ENCODE data around the gene TPRKB. TPM values are rescaled to one million over a fixed set of nuclear protein-coding genes. Genes with fewer than 3 reads are reported as not detected.
A peak's percentile ranks its signal among the peaks of the same experiment; 100 is the strongest.
"Not testable (repeated sequence)": the region's sequence is repeated elsewhere in the genome, so short reads cannot be mapped to it uniquely, and the experiment has no call there.

The TPRKB gene
- total RNA-seq, 1 donor from 2014 or later: 19.2 TPM

DNA sequence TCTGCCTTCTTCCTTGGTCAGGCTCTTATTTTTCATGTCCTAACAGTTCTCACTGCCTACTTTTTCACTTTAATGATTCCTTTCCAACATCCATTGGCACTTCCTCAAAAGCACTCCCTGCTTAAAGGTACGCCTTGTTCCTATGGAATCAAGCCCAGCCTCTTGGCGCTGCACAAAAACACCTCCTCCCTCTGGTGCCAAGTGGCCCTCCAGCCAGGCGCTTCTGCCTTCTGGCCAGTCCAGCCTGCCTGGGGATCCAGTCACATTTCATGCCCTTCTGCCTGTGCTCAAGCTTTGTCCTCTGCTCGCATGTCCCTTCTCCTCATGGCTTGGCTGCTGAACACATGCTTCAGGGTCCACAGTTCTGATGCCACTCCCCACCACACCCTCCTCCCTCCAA is 6.3 kb downstream of the TPRKB start:
- Histone ChIP-seq H3K4me3 (no peak overlapping the region), H3K4me1 (peaks cover 1% of the 10 kb centered on the region), H3K9me3 (no peaks in the 10 kb centered on the region), H3K27me3 (no peaks in the 10 kb centered on the region), H3K36me3 (peaks cover 67% of the 10 kb centered on the region), H3K27ac (no peak overlapping the region)
- no peak for ATAC-seq
- intact Hi-C loops (cut with DNase I): no loop called here
- DNase-seq: no peak
- TF ChIP-seq, protein P1, sequence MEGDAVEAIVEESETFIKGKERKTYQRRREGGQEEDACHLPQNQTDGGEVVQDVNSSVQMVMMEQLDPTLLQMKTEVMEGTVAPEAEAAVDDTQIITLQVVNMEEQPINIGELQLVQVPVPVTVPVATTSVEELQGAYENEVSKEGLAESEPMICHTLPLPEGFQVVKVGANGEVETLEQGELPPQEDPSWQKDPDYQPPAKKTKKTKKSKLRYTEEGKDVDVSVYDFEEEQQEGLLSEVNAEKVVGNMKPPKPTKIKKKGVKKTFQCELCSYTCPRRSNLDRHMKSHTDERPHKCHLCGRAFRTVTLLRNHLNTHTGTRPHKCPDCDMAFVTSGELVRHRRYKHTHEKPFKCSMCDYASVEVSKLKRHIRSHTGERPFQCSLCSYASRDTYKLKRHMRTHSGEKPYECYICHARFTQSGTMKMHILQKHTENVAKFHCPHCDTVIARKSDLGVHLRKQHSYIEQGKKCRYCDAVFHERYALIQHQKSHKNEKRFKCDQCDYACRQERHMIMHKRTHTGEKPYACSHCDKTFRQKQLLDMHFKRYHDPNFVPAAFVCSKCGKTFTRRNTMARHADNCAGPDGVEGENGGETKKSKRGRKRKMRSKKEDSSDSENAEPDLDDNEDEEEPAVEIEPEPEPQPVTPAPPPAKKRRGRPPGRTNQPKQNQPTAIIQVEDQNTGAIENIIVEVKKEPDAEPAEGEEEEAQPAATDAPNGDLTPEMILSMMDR (IDR thresholded peaks at IDR 0.05): no peak

DNA sequence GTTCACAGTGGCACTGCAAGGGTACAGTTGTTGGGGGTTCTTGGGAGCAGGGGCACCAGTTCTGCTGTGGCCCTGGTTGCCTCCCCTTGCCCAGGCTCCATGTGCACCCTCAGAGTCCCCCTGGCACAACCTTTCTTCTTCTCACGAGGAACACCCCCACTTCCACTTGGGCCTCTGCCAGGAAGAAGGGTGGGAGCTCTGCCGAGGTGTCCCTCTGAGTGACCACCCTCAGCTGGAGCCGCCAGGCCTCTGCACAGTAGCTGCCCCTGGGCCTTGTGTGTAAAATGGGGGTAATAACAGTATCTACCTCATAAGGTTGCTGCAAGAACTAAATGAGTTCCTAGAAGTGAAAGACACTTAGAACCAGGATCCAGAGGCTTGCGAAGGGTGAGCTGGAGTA is 8.4 kb downstream of the TPRKB start:
- no peak overlapping the region for H3K27ac ChIP-seq
- DNase-seq (no peak), ATAC-seq (no peak)
- H3K9me3 ChIP-seq: no peaks in the 10 kb centered on the region
- no peaks in the 10 kb centered on the region for H3K4me1 ChIP-seq
- intact Hi-C loops (cut with DNase I): no loop called here
- TF ChIP-seq, protein P1 (IDR thresholded peaks at IDR 0.05): no peak
- H3K36me3 ChIP-seq: peaks cover 56% of the 10 kb centered on the region
- no peak overlapping the region for H3K4me3 ChIP-seq
- H3K27me3 ChIP-seq: no peaks in the 10 kb centered on the region

DNA sequence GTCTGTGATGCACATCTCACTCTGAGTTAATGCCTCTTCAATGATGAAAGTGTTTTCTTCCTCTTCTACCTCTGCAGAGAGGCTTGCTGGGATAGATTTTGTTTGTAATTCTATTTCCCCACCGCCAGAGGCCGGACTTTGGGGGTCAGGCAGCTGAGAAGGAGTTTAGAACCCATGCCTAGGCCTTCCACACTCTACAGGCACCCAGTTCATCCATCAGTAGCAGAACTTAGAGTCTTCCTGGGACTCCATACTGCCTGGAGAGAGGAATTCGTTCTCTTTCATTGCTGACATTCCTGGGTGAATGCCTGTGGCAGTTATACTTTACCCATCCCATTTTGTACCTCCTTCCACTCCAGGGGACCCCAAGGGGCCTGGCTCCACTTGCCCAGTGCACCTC is 9.1 kb downstream of the TPRKB start:
- intact Hi-C loops (cut with DNase I): no loop called here
- Histone ChIP-seq H3K27ac (no peak overlapping the region), H3K36me3 (peaks cover 49% of the 10 kb centered on the region), H3K4me3 (no peak overlapping the region), H3K27me3 (no peaks in the 10 kb centered on the region), H3K9me3 (no peaks in the 10 kb centered on the region), H3K4me1 (no peaks in the 10 kb centered on the region)
- DNase-seq (no peak), ATAC-seq (no peak)
- TF ChIP-seq, protein P1 (IDR thresholded peaks at IDR 0.05): no peak

DNA sequence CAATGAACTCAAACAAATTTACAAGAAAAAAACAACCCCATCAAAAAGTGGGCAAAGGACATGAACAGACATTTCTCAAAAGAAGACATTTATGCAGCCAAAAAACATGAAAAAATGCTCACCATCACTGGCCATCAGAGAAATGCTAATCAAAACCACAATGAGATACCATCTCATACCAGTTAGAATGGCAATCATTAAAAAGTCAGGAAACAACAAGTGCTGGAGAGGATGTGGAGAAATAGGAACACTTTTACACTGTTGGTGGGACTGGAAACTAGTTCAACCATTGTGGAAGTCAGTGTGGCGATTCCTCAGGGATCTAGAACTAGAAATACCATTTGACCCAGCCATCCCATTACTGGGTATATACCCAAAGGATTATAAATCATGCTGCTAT is 10.5 kb downstream of the TPRKB start:
- H3K4me3 ChIP-seq; intact Hi-C loops (cut with DNase I); H3K4me1 ChIP-seq; H3K9me3 ChIP-seq; ATAC-seq; H3K27ac ChIP-seq; H3K27me3 ChIP-seq; DNase-seq: not testable (repeated sequence)
- H3K36me3 ChIP-seq: peaks cover 35% of the 10 kb centered on the region

DNA sequence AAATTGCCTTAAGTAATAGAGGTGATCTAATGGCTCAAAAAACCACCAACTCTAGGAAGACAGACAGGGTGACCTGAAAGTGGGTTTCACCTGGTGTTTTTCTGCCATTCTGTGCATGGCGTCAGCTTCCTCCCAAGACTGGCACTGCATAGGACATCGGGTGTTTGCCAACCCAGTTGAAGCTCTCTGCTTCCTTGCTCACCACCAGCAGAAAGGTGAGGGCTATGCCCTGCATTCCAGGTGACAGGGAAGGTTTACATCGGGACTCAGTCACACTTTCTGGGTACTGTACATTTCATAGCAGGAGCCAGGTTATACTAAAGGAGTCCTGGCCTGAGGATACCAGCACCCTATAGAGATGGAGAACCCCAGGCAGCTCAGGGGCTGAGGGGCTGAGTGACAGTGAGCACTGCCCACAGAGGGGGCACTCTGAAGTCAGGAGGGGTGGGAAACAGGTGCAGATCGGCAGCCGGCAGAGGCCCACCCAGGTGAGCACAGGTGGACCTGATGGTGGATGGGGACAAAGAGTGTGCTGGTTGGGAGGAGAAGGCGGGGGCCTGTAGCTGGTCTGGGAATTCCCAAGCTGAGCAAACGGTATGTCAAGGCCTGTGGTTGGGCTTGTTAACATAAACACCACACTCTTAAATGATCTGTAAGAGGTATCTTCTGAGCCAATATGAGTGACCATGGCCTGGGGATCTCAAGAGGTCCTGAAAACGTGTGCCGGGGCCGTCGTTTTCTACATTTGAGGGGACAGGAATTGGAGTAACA is 18.1 kb downstream of the TPRKB start:
- ATAC-seq: peak; percentile 14
- H3K36me3 ChIP-seq: no peaks in the 10 kb centered on the region
- TF ChIP-seq, protein P1 (IDR thresholded peaks at IDR 0.05): no peak
- no peak for DNase-seq
- no peaks in the 10 kb centered on the region for H3K9me3 ChIP-seq
- intact Hi-C loops (cut with DNase I): no loop called here
- no peak overlapping the region for H3K27ac ChIP-seq
- no peak overlapping the region for H3K4me3 ChIP-seq
- H3K27me3 ChIP-seq: no peaks in the 10 kb centered on the region
- H3K4me1 ChIP-seq: no peaks in the 10 kb centered on the region

DNA sequence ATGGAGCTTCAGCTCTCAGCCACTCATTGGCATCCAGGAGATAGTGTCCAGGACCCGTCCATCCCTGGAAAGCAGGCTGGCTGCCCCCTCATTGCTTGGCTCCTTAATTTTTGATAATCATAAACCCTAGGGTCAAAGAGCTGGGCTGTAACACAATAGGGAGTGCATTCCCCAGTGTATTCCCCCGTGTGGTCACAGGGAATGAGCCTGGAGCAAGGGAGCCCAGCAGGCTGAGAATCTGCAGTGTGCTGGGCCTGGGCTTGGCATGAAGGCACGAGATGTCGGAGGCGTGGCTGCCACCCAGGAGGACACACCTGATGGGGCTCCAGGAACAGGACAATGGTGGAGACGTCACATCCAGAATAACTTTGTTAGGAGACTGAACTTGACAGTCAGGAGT is 18.7 kb downstream of the TPRKB start:
- Histone ChIP-seq H3K27me3 (no peaks in the 10 kb centered on the region), H3K9me3 (peaks cover 5% of the 10 kb centered on the region), H3K36me3 (no peaks in the 10 kb centered on the region), H3K4me3 (no peak overlapping the region), H3K27ac (no peak overlapping the region), H3K4me1 (no peaks in the 10 kb centered on the region)
- TF ChIP-seq, protein P1 (IDR thresholded peaks at IDR 0.05): no peak
- intact Hi-C loops (cut with DNase I): no loop called here
- ATAC-seq (no peak), DNase-seq (no peak)

DNA sequence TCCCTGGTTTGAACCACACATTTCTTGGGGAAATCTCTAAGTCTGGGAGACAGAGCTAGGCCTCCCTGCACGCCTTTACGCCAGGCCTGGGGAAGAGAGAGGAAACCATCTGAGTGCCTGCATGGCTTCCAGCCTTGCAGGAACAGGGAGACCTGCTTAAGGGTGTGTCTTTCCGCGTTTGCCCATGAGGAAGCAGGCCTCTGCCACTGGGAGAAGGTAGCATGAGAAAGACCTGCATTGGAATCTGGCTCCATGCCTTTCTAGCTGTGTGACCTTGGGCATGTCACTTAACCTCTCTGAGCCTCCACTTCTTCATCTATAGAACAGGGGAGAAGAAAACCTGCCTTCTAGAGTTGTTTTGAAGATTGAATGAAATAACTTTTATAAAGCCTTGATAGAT is 19.4 kb downstream of the TPRKB start:
- H3K27me3 ChIP-seq; H3K4me3 ChIP-seq; DNase-seq; intact Hi-C loops (cut with DNase I); H3K27ac ChIP-seq; H3K9me3 ChIP-seq; ATAC-seq; H3K36me3 ChIP-seq; H3K4me1 ChIP-seq: not testable (repeated sequence)

All from upper lobe of right lung (tissue), 1 donor.